AG04450 (cell line): ENCODE data around the gene RNPC3. TPM values are rescaled to one million over a fixed set of nuclear protein-coding genes. Genes with fewer than 3 reads are reported as not detected.
"Not testable (repeated sequence)": the region's sequence is repeated elsewhere in the genome, so short reads cannot be mapped to it uniquely, and the experiment has no call there.

Source experiments
- CTCF ChIA-PET: fragments of 300-600, 350-600 bp; formaldehyde crosslinking; extraction: SDS; loops from one replicate; lab custom pipeline; 2022; ENCODE audit warnings: antibody characterized with exemption, inconsistent platforms; lab: Charles Lee
- POLR2A ChIA-PET: fragments of 350-600 bp; formaldehyde crosslinking; extraction: SDS; loops from one replicate; lab custom pipeline; 2021; ENCODE audit warnings: antibody characterized with exemption, inconsistent platforms; lab: Yijun Ruan, JAX
- DNase-seq: peaks from one replicate; pipeline ENCODE4 v3.0.0-alpha.2; 2011; ENCODE audit warnings: low read depth, low spot score
- H3K27ac ChIP-seq: one replicate; pipeline ENCODE4 v1.5.1; 2012; ENCODE audit warnings: low read depth, low read length, control low read depth
- H3K27me3 ChIP-seq: one replicate; pipeline ENCODE4 v1.6.0; 2012; ENCODE audit warnings: low read length; ENCODE audit not compliant: control insufficient read depth, insufficient read depth
- H3K4me3 ChIP-seq: 2 replicates; pipeline ENCODE4 v1.5.1; 2011; ENCODE audit warnings: mild to moderate bottlenecking, low read depth, low read length, control low read depth
- H3K9me3 ChIP-seq: 2 replicates; pipeline ENCODE4 v1.5.1; 2012; ENCODE audit warnings: low read length; ENCODE audit not compliant: control insufficient read depth, insufficient read depth
- CTCF ChIP-seq: IDR thresholded peaks from 2 replicates; pipeline ENCODE4 v1.5.1; 2011; ENCODE audit warnings: low read depth, low read length, control low read depth, inconsistent platforms
- polyA plus RNA-seq: library from polyadenylated mRNA; depleted of rRNA; stranded (reverse); fragments of >200 nt; gene quantifications from 2 replicates; pipeline ENCODE4 v1.2.3, GENCODE V29; 2011

RNPC3 gene
- polyA plus RNA-seq, 1 experiment, result 18.3 TPM

DNA sequence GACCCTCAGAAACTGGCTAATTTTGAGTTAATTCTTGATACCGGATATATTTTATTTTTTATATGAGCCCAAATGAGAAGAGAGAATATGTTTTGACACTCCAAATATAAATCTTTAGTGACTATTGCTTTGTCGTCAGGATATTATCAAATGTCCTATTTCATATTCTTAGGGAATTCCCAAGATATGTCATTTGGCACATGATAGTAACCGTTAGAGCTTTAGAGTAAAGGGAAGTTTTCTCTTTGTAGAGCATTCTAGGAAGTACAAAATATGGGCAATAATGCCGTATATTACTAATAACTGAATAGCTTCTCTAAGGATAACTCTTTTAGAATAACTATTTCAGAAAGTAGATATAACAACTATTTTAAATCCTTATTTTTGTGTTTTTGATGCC lies 37.6 kb downstream of the RNPC3 start:
- Histone ChIP-seq H3K27ac (no peak overlapping the region), H3K9me3 (no peaks in the 10 kb centered on the region), H3K27me3 (no peaks in the 10 kb centered on the region), H3K4me3 (no peak overlapping the region)
- no peak for DNase-seq
- ChIA-PET CTCF (interaction anchor here (1.1 kb wide), 1 partner anchor 49 kb away, joined by 6 read pairs; no protein-coding TSS in a partner anchor), POLR2A (no interaction called here)
- TF ChIP-seq CTCF, result no peak

DNA sequence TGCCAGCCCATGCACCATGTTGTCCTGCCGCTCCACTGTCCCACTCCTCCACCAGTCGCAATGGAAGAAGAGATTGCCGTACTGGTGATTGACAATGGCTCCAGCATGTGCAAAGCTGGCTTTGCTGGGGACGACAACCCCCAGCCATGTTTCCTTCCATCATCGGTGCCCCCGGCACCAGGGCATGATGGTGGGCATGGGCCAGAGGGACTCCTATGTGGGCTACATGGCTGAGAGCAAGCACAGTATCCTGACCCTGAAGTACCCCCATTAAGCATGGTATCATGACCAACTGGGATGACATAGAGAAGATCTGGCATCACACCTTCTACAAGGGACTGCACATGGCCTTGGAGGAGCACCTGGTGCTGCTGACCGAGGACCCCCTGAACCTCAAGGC lies 44.0 kb downstream of the RNPC3 start:
- no peak for TF ChIP-seq CTCF
- POLR2A ChIA-PET, result no interaction called here
- H3K9me3 ChIP-seq, result no peaks in the 10 kb centered on the region
- no peak for DNase-seq
- CTCF ChIA-PET, result no interaction called here
- H3K4me3 ChIP-seq, result no peak overlapping the region
- H3K27ac ChIP-seq, result no peak overlapping the region
- no peaks in the 10 kb centered on the region for H3K27me3 ChIP-seq

DNA sequence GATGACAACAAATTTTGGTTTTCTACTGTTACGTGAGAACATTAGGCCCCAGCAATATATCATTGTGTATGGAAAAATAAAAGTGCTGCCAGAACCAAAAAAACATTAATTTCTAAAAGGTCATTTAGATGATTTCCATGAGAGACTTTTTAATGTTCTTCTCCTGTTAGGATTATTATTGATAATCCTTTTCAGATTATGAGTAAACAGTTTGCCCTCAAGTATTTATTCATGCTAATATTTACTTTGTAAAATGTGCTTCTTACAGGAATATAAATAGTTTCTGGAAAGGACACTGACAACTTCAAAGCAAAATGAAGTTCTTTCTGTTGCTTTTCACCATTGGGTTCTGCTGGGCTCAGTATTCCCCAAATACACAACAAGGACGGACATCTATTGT lies 45.8 kb downstream of the RNPC3 start, which contains the start of gene AMY2B:
Gene AMY2B (plus strand): TSS at position 301 of the 400 bp plus-strand sequence. CDS start 14 bp downstream, at position 315.
- POLR2A ChIA-PET, DNase-seq, H3K27me3 ChIP-seq, H3K9me3 ChIP-seq, H3K27ac ChIP-seq, H3K4me3 ChIP-seq, CTCF ChIA-PET: not testable (repeated sequence)

DNA sequence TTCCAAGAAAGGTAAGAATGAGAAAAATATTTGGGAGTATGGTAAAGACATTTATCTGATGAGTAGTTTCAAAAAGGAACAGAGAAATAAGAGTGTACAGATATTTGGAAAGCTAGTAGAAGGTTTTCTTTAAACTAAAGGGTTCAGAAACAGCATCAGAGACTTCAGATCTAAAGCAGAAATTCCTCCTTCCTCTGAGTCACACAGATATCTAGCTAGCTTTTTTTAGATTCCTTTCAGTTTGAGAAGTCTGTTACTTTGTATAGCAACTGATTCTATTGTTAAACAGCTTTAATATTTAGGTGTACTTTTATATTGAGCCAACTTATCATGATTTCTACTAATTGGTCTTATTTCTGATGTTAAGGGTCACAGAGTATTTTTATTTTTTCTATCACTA lies 50.6 kb downstream of the RNPC3 start:
- H3K9me3 ChIP-seq, result no peaks in the 10 kb centered on the region
- no peak overlapping the region for H3K27ac ChIP-seq
- CTCF ChIA-PET, result interaction anchor here (1.1 kb wide), 1 partner anchor 62 kb away, joined by 3 read pairs; no protein-coding TSS in a partner anchor
- H3K4me3 ChIP-seq, result no peak overlapping the region
- no peak for TF ChIP-seq CTCF
- no peak for DNase-seq
- no peaks in the 10 kb centered on the region for H3K27me3 ChIP-seq
- POLR2A ChIA-PET, result no interaction called here

- H3K27me3 ChIP-seq, H3K4me3 ChIP-seq, H3K9me3 ChIP-seq, CTCF ChIA-PET, DNase-seq, H3K27ac ChIP-seq, POLR2A ChIA-PET: not testable (repeated sequence)
Measured at GRCh38 chr1:103576784-103577183, 51.3 kb downstream of the RNPC3 start.

- ChIA-PET CTCF (no interaction called here), POLR2A (no interaction called here)
- Histone ChIP-seq H3K27me3 (no peaks in the 10 kb centered on the region), H3K9me3 (no peaks in the 10 kb centered on the region), H3K4me3 (no peak overlapping the region), H3K27ac (no peak overlapping the region)
- TF ChIP-seq CTCF, result no peak
- DNase-seq, result no peak
Measured at GRCh38 chr1:103582464-103582863, 57.0 kb downstream of the RNPC3 start.
